ENCODE data around the gene SLC25A34. TPM values are rescaled to one million over a fixed set of nuclear protein-coding genes. Genes with fewer than 3 reads are reported as not detected.

SLC25A34 gene
- total RNA-seq, 1 experiment from 2014 or later: 1.1 TPM

GRCh38 chr1:15764269-15764764, 28.3 kb downstream of the SLC25A34 start (continued):
- TF ChIP-seq ZSCAN18 (CRISPR knock-in tag; IDR thresholded peaks at IDR 0.05) (no peak), ZNF138 (CRISPR knock-in tag; conservative IDR thresholded peaks at IDR 0.05) (no peak), ZNF425 (CRISPR knock-in tag; conservative IDR thresholded peaks at IDR 0.05) (no peak), HMGA2 (CRISPR knock-in tag; IDR thresholded peaks at IDR 0.05) (no peak), SMAD4 (CRISPR knock-in tag; IDR thresholded peaks at IDR 0.05) (no peak)

- no peak for DNase-seq (ENCODE audit: low spot score)
- Mint-ChIP-seq H3K9me3 (no peaks in the 10 kb centered on the region), H3K27ac (peak overlapping the region; percentile 91; the same call in 1 of the 2 replicates), H3K4me3 (no peak overlapping the region), H3K4me1 (peaks cover 30% of the 10 kb centered on the region), H3K27me3 (ENCODE audit: low read depth) (no peaks in the 10 kb centered on the region), H3K36me3 (peaks cover 37% of the 10 kb centered on the region)
- ChIA-PET POLR2A (no interaction called here), CTCF (interaction anchor here (1.3 kb wide), 1 partner anchor 23 kb away, joined by 6 read pairs; no protein-coding TSS in a partner anchor)
- no peak for TF ChIP-seq USF1 (CRISPR knock-in tag; IDR thresholded peaks at IDR 0.05)
- TF ChIP-seq NFE2L1 (CRISPR knock-in tag; IDR thresholded peaks at IDR 0.05): no peak
- no peak for TF ChIP-seq CTCF (IDR thresholded peaks at IDR 0.05)
- TF ChIP-seq, protein P1, sequence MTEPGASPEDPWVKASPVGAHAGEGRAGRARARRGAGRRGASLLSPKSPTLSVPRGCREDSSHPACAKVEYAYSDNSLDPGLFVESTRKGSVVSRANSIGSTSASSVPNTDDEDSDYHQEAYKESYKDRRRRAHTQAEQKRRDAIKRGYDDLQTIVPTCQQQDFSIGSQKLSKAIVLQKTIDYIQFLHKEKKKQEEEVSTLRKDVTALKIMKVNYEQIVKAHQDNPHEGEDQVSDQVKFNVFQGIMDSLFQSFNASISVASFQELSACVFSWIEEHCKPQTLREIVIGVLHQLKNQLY (CRISPR knock-in tag; IDR thresholded peaks at IDR 0.05): no peak
- TF ChIP-seq TCF7 (CRISPR knock-in tag; IDR thresholded peaks at IDR 0.05; ENCODE audit: low read depth): no peak
- no peak for TF ChIP-seq MYBL2 (CRISPR knock-in tag; IDR thresholded peaks at IDR 0.05)
- TF ChIP-seq ZNF232 (CRISPR knock-in tag; IDR thresholded peaks at IDR 0.05): no peak
- no peak for TF ChIP-seq ZNF423 (CRISPR knock-in tag; IDR thresholded peaks at IDR 0.05)
- TF ChIP-seq ELF4 (CRISPR knock-in tag; IDR thresholded peaks at IDR 0.05; ENCODE audit: low read depth): no peak
- no peak for TF ChIP-seq PRRX2 (CRISPR knock-in tag; IDR thresholded peaks at IDR 0.05)
- TF ChIP-seq ZNF512 (CRISPR knock-in tag; IDR thresholded peaks at IDR 0.05; ENCODE audit: borderline replicate concordance): no peak
- no peak for TF ChIP-seq ERG (CRISPR knock-in tag; IDR thresholded peaks at IDR 0.05)
- TF ChIP-seq CBFB (CRISPR knock-in tag; IDR thresholded peaks at IDR 0.05; ENCODE audit: low read depth): no peak
- TF ChIP-seq GRHL2 (CRISPR knock-in tag; IDR thresholded peaks at IDR 0.05; ENCODE audit: insufficient replicate concordance, severe bottlenecking): no peak
- TF ChIP-seq SMAD4 (CRISPR knock-in tag; IDR thresholded peaks at IDR 0.05): no peak
- no peak for TF ChIP-seq NFYB (CRISPR knock-in tag; conservative IDR thresholded peaks at IDR 0.05; ENCODE audit: low read depth)
- no peak for ATAC-seq
Observed at GRCh38 chr1:15764890-15765289, 28.8 kb downstream of the SLC25A34 start.

All from WTC11 (cell line).